Mesenchymal stem cell (in vitro differentiated cells and primary cell): Measurements from ENCODE around the gene SLCO1C1.

Experiments
- DNase-seq: peaks from one replicate; pipeline ENCODE4 v3.0.0-alpha.2; 2013
- H2AFZ ChIP-seq: one replicate; pipeline ENCODE4 v1.6.1; 2013; ENCODE audit warnings: low read depth, mild to moderate bottlenecking, control low read depth, inconsistent platforms, low read length, moderate library complexity
- H2AK5ac ChIP-seq: 2 replicates; pipeline ENCODE4 v1.6.1; 2013; ENCODE audit warnings: low read length, moderate library complexity, mild to moderate bottlenecking, inconsistent platforms; ENCODE audit not compliant: severe bottlenecking
- H2BK120ac ChIP-seq: one replicate; pipeline ENCODE4 v1.6.1; 2013; ENCODE audit warnings: low read depth, mild to moderate bottlenecking, inconsistent platforms, low read length, moderate library complexity
- H2BK12ac ChIP-seq, 2 experiments: one replicate each; pipeline ENCODE4 v1.6.1; 2013; ENCODE audit warnings: inconsistent platforms in 2 of 2, low read length in 2 of 2, mild to moderate bottlenecking in 2 of 2, moderate library complexity in 2 of 2, control low read depth in 1 of 2
- H2BK15ac ChIP-seq: one replicate; pipeline ENCODE4 v1.6.1; 2013; ENCODE audit warnings: mild to moderate bottlenecking, low read depth, inconsistent platforms; ENCODE audit not compliant: poor library complexity, severe bottlenecking
- H2BK5ac ChIP-seq: 2 replicates; pipeline ENCODE4 v1.6.1; 2013; ENCODE audit warnings: low read depth, mild to moderate bottlenecking, low read length, control low read depth, inconsistent platforms; ENCODE audit not compliant: poor library complexity, severe bottlenecking
- H3K14ac ChIP-seq, 2 experiments: one replicate each; pipeline ENCODE4 v1.6.1; 2013; ENCODE audit warnings: inconsistent platforms in 2 of 2, low read length in 2 of 2, control low read depth in 1 of 2, mild to moderate bottlenecking in 1 of 2, moderate library complexity in 1 of 2
- H3K18ac ChIP-seq, 2 experiments: one replicate each; pipeline ENCODE4 v1.6.1; 2013; ENCODE audit warnings: inconsistent platforms in 2 of 2, low read length in 2 of 2, control low read depth in 1 of 2, low read depth in 1 of 2, mild to moderate bottlenecking in 1 of 2
- H3K23ac ChIP-seq, 2 experiments: one replicate each; pipeline ENCODE4 v1.6.1; 2013; ENCODE audit warnings: inconsistent platforms in 2 of 2, low read length in 2 of 2, mild to moderate bottlenecking in 2 of 2, moderate library complexity in 2 of 2, control low read depth in 1 of 2
- H3K27ac ChIP-seq: 2 replicates; pipeline ENCODE4 v1.5.1; 2013; ENCODE audit warnings: mild to moderate bottlenecking, moderate library complexity, low read length, control low read depth, inconsistent platforms; ENCODE audit not compliant: poor library complexity, severe bottlenecking
- H3K27me3 ChIP-seq, 2 experiments: 2 replicates each; pipeline versions ENCODE4 v1.6.1 to v1.7.0; 2013; ENCODE audit warnings: low read length in 2 of 2, mild to moderate bottlenecking in 2 of 2, moderate library complexity in 2 of 2, control low read depth in 1 of 2, inconsistent platforms in 1 of 2; ENCODE audit not compliant: control insufficient read depth in 1 of 2, insufficient read depth in 1 of 2
- H3K36me3 ChIP-seq, 2 experiments: 2 replicates each; pipeline versions ENCODE4 v1.6.1 to v1.7.0; 2013; ENCODE audit warnings: low read length in 2 of 2, control low read depth in 1 of 2, inconsistent platforms in 1 of 2, low read depth in 1 of 2, mild to moderate bottlenecking in 1 of 2; ENCODE audit not compliant: insufficient read depth in 2 of 2, control insufficient read depth in 1 of 2
- H3K4ac ChIP-seq, 2 experiments: one replicate each; pipeline ENCODE4 v1.6.1; 2013; ENCODE audit warnings: inconsistent platforms in 2 of 2, low read length in 2 of 2, mild to moderate bottlenecking in 2 of 2, moderate library complexity in 2 of 2, control low read depth in 1 of 2, low read depth in 1 of 2
- H3K4me1 ChIP-seq: 2 replicates; pipeline ENCODE4 v1.6.1; 2013; ENCODE audit warnings: low read depth, low read length, control low read depth; ENCODE audit not compliant: control insufficient read depth, insufficient read depth
- H3K4me2 ChIP-seq: 2 replicates; pipeline ENCODE4 v1.6.1; 2013; ENCODE audit warnings: low read length, mild to moderate bottlenecking, inconsistent platforms; ENCODE audit not compliant: poor library complexity, severe bottlenecking
- H3K4me3 ChIP-seq, 2 experiments: 2 replicates each; pipeline versions ENCODE4 v1.5.1 to v1.7.0; 2013; ENCODE audit warnings: low read length in 2 of 2, mild to moderate bottlenecking in 2 of 2, control low read depth in 1 of 2, low read depth in 1 of 2; ENCODE audit not compliant: insufficient read depth in 1 of 2
- H3K79me1 ChIP-seq: replicated peaks from 2 replicates; pipeline ENCODE4 v1.6.1; 2013; ENCODE audit warnings: mild to moderate bottlenecking, control low read depth, low read length, inconsistent platforms; ENCODE audit not compliant: poor library complexity, severe bottlenecking
- H3K9ac ChIP-seq: 2 replicates; pipeline ENCODE4 v1.7.0; 2013; ENCODE audit warnings: mild to moderate bottlenecking, low read length, moderate library complexity
- H3K9me3 ChIP-seq: 2 replicates; pipeline ENCODE4 v1.7.0; 2013; ENCODE audit warnings: mild to moderate bottlenecking, low read length; ENCODE audit not compliant: control insufficient read depth
- H4K8ac ChIP-seq: one replicate; pipeline ENCODE4 v1.6.1; 2013; ENCODE audit warnings: inconsistent platforms, mild to moderate bottlenecking, low read length, moderate library complexity
- H4K91ac ChIP-seq: one replicate; pipeline ENCODE4 v1.6.1; 2013; ENCODE audit warnings: mild to moderate bottlenecking, low read length, inconsistent platforms
- WGBS: methylation state at CpG from one replicate; pipeline ENCODE4 v1.1.7; 2013; ENCODE audit warnings: mixed read lengths; 5-methylcytosine and 5-hydroxymethylcytosine counted together

The SLCO1C1 gene

GRCh38 chr12:20800160-20800559, 105.0 kb downstream of the SLCO1C1 start:
- no peak overlapping the region for H3K4ac ChIP-seq
- H2BK5ac ChIP-seq: no peak overlapping the region
- no peak for DNase-seq

GRCh38 chr12:20801035-20801434, 105.9 kb downstream of the SLCO1C1 start:
- H3K27me3 ChIP-seq: no peaks in the 10 kb centered on the region
- no peak overlapping the region for H2BK5ac ChIP-seq
- no peaks in the 10 kb centered on the region for H3K79me1 ChIP-seq
- no peaks in the 10 kb centered on the region for H3K36me3 ChIP-seq
- no peak overlapping the region for H2AK5ac ChIP-seq
- no peak overlapping the region for H3K4me2 ChIP-seq
- no peak overlapping the region for H3K4ac ChIP-seq
- no peak overlapping the region for H2AFZ ChIP-seq
- H3K23ac ChIP-seq: no peak overlapping the region
- H3K27ac ChIP-seq: no peak overlapping the region
- no peak overlapping the region for H4K8ac ChIP-seq
- no peaks in the 10 kb centered on the region for H3K4me1 ChIP-seq
- H3K14ac ChIP-seq: no peak overlapping the region
- H3K18ac ChIP-seq: no peak overlapping the region
- no peak overlapping the region for H2BK15ac ChIP-seq
- no peak overlapping the region for H2BK120ac ChIP-seq
- no peak overlapping the region for H3K4me3 ChIP-seq
- H3K9me3 ChIP-seq: no peaks in the 10 kb centered on the region
- no peak overlapping the region for H4K91ac ChIP-seq
- H2BK12ac ChIP-seq: no peak overlapping the region
- no peak overlapping the region for H3K9ac ChIP-seq
- no peak for DNase-seq

More at GRCh38 chr12:20800160-20800559, 105.0 kb downstream of the SLCO1C1 start:
- no peak overlapping the region for H3K4me3 ChIP-seq
- H2AFZ ChIP-seq: no peak overlapping the region
- no peak overlapping the region for H4K91ac ChIP-seq
- no peaks in the 10 kb centered on the region for H3K27me3 ChIP-seq
- no peak overlapping the region for H3K9ac ChIP-seq
- H3K79me1 ChIP-seq: no peaks in the 10 kb centered on the region
- H3K23ac ChIP-seq: no peak overlapping the region
- H2AK5ac ChIP-seq: no peak overlapping the region
- H3K18ac ChIP-seq: no peak overlapping the region
- H3K4me1 ChIP-seq: no peaks in the 10 kb centered on the region
- no peaks in the 10 kb centered on the region for H3K36me3 ChIP-seq
- no peak overlapping the region for H2BK12ac ChIP-seq
- H3K4me2 ChIP-seq: no peak overlapping the region
- no peaks in the 10 kb centered on the region for H3K9me3 ChIP-seq
- no peak overlapping the region for H3K14ac ChIP-seq
- H4K8ac ChIP-seq: no peak overlapping the region
- H3K27ac ChIP-seq: no peak overlapping the region
- H2BK15ac ChIP-seq: no peak overlapping the region
- H2BK120ac ChIP-seq: no peak overlapping the region
- no CpG with 5 or more reads among the region's 1 CpG for WGBS
